Effector memory CD8-positive, alpha-beta T cell (primary cell): Measurements from ENCODE around the gene CSK.
A peak's percentile ranks its signal among the peaks of the same experiment; 100 is the strongest.

Experiments used
- ATAC-seq: fragments of 150-1000 bp; cut with Tn5 transposase; replicated peaks from 2 replicates; pipeline ENCODE4 v1.10.0; 2021; ENCODE audit warnings: mild to moderate bottlenecking, moderate library complexity
- DNase-seq, 3 experiments: peaks; one replicate each; pipeline ENCODE4 v3.0.0; 2021
- H3K27ac Mint-ChIP-seq, 2 donors: one replicate each; pipeline ENCODE4 v1.8.0; 2022; ENCODE audit warnings: mild to moderate bottlenecking in 2 of 2, mixed read lengths in 2 of 2, moderate library complexity in 2 of 2
- H3K27me3 Mint-ChIP-seq, 2 donors: one replicate each; pipeline ENCODE4 v1.8.0; 2022; ENCODE audit warnings: mixed read lengths in 2 of 2
- H3K36me3 Mint-ChIP-seq: one replicate; pipeline ENCODE4 v1.8.0; 2022; ENCODE audit warnings: mild to moderate bottlenecking, moderate library complexity, mixed read lengths; ENCODE audit not compliant: insufficient read depth
- H3K4me1 Mint-ChIP-seq, 2 donors: one replicate each; pipeline ENCODE4 v1.8.0; 2022; ENCODE audit warnings: low read depth in 2 of 2, mixed read lengths in 2 of 2
- H3K4me3 Mint-ChIP-seq, 2 donors: one replicate each; pipeline ENCODE4 v1.8.0; 2022; ENCODE audit warnings: mild to moderate bottlenecking in 2 of 2, mixed read lengths in 2 of 2, moderate library complexity in 2 of 2
- H3K9me3 Mint-ChIP-seq, 2 donors: one replicate each; pipeline ENCODE4 v1.8.0; 2022; ENCODE audit warnings: mixed read lengths in 2 of 2

CSK gene

GRCh38 chr15:74833376-74834107 lies 51.7 kb downstream of the CSK start:
- no peak overlapping the region for H3K27ac Mint-ChIP-seq
- ATAC-seq (no peak), DNase-seq (no peak)
- no peaks in the 10 kb centered on the region for H3K9me3 Mint-ChIP-seq
- no peak overlapping the region for H3K4me3 Mint-ChIP-seq
- H3K27me3 Mint-ChIP-seq = peaks cover 0 to 21% of the 10 kb centered on the region in 2 donors
- H3K36me3 Mint-ChIP-seq = no peaks in the 10 kb centered on the region
- H3K4me1 Mint-ChIP-seq = peaks cover 0 to 4% of the 10 kb centered on the region in 2 donors

- DNase-seq = peak in 2 of 3 experiments; percentile 24 to 39
- H3K27ac Mint-ChIP-seq = no peak overlapping the region
Measured at GRCh38 chr15:74835312-74835823, 53.5 kb downstream of the CSK start.

GRCh38 chr15:74836846-74837245 lies 55.0 kb downstream of the CSK start:
- peaks cover 10 to 16% of the 10 kb centered on the region in 2 donors for H3K4me1 Mint-ChIP-seq
- no peaks in the 10 kb centered on the region for H3K27me3 Mint-ChIP-seq
- ATAC-seq (no peak), DNase-seq (no peak)
- no peaks in the 10 kb centered on the region for H3K9me3 Mint-ChIP-seq
- H3K36me3 Mint-ChIP-seq = peaks cover 7% of the 10 kb centered on the region
- H3K27ac Mint-ChIP-seq = peak overlapping the region in 1 of 2 donors; percentile 3
- no peak overlapping the region for H3K4me3 Mint-ChIP-seq

More at GRCh38 chr15:74835312-74835823, 53.5 kb downstream of the CSK start:
- Mint-ChIP-seq H3K4me3 (no peak overlapping the region), H3K4me1 (peaks cover 0 to 4% of the 10 kb centered on the region in 2 donors), H3K9me3 (no peaks in the 10 kb centered on the region), H3K27me3 (peaks cover 0 to 5% of the 10 kb centered on the region in 2 donors), H3K36me3 (peaks cover 3% of the 10 kb centered on the region)
- ATAC-seq = peak; percentile 41

GRCh38 chr15:74837482-74838136 lies 55.7 kb downstream of the CSK start:
- Mint-ChIP-seq H3K4me1 (peaks cover 17 to 19% of the 10 kb centered on the region in 2 donors), H3K4me3 (no peak overlapping the region), H3K9me3 (no peaks in the 10 kb centered on the region), H3K27me3 (no peaks in the 10 kb centered on the region), H3K27ac (peak overlapping the region in 1 of 2 donors; percentile 35), H3K36me3 (peaks cover 7% of the 10 kb centered on the region)
- no peak for DNase-seq
- ATAC-seq = no peak

- Mint-ChIP-seq H3K4me1 (peaks cover 19% of the 10 kb centered on the region in 2 donors), H3K4me3 (no peak overlapping the region), H3K36me3 (peaks cover 10% of the 10 kb centered on the region), H3K27me3 (no peaks in the 10 kb centered on the region), H3K9me3 (no peaks in the 10 kb centered on the region), H3K27ac (peak overlapping the region in 1 of 2 donors; percentile 35)
- ATAC-seq (no peak), DNase-seq (no peak)
Measured at GRCh38 chr15:74838137-74838516, 56.2 kb downstream of the CSK start.

GRCh38 chr15:74838746-74839525 lies 57.1 kb downstream of the CSK start:
- H3K9me3 Mint-ChIP-seq = no peaks in the 10 kb centered on the region
- no peak overlapping the region for H3K27ac Mint-ChIP-seq
- DNase-seq (no peak), ATAC-seq (no peak)
- H3K36me3 Mint-ChIP-seq = peaks cover 15% of the 10 kb centered on the region
- peaks cover 22 to 24% of the 10 kb centered on the region in 2 donors for H3K4me1 Mint-ChIP-seq
- H3K27me3 Mint-ChIP-seq = no peaks in the 10 kb centered on the region
- no peak overlapping the region for H3K4me3 Mint-ChIP-seq

- Mint-ChIP-seq H3K9me3 (no peaks in the 10 kb centered on the region), H3K27me3 (no peaks in the 10 kb centered on the region), H3K27ac (peak overlapping the region in 1 of 2 donors; percentile 20), H3K4me1 (peaks cover 30 to 32% of the 10 kb centered on the region in 2 donors), H3K36me3 (peaks cover 22% of the 10 kb centered on the region), H3K4me3 (peak overlapping the region in 1 of 2 donors; percentile 19)
- DNase-seq (no peak), ATAC-seq (no peak)
Measured at GRCh38 chr15:74839526-74840395, 57.9 kb downstream of the CSK start.

- no peak for DNase-seq
- Mint-ChIP-seq H3K36me3 (peaks cover 33% of the 10 kb centered on the region), H3K27me3 (no peaks in the 10 kb centered on the region), H3K9me3 (no peaks in the 10 kb centered on the region), H3K4me1 (peaks cover 41 to 42% of the 10 kb centered on the region in 2 donors), H3K27ac (peak overlapping the region; percentile 36 to 62), H3K4me3 (peak overlapping the region in 1 of 2 donors; percentile 85)
- ATAC-seq = no peak
Measured at GRCh38 chr15:74840851-74841775, 59.2 kb downstream of the CSK start.

GRCh38 chr15:74841891-74842373 lies 60.1 kb downstream of the CSK start:
- Mint-ChIP-seq H3K9me3 (no peaks in the 10 kb centered on the region), H3K4me3 (peak overlapping the region; percentile 83 to 85), H3K27ac (no peak overlapping the region), H3K4me1 (peaks cover 41 to 42% of the 10 kb centered on the region in 2 donors), H3K27me3 (no peaks in the 10 kb centered on the region), H3K36me3 (peaks cover 38% of the 10 kb centered on the region)
- DNase-seq (no peak), ATAC-seq (no peak)

GRCh38 chr15:74842581-74843444 lies 60.9 kb downstream of the CSK start, which contains the start of gene ULK3:
Gene ULK3, minus strand, starts transcription at chr15:74843156. Its CDS starts 51 bp downstream, at chr15:74843105.
- DNase-seq = peak; percentile 92 to 95 (median 94)
- peak within 1 kb of the TSS; percentile 84 to 90 for H3K27ac Mint-ChIP-seq
- no peaks in the 10 kb centered on the region for H3K27me3 Mint-ChIP-seq
- peak; percentile 88 for ATAC-seq
- H3K9me3 Mint-ChIP-seq = no peaks in the 10 kb centered on the region
- peaks cover 41 to 42% of the 10 kb centered on the region in 2 donors for H3K4me1 Mint-ChIP-seq
- peaks cover 43% of the 10 kb centered on the region for H3K36me3 Mint-ChIP-seq
- H3K4me3 Mint-ChIP-seq = peak within 1 kb of the TSS; percentile 83 to 85

- H3K4me3 Mint-ChIP-seq = peak overlapping the region; percentile 83 to 85
- H3K27me3 Mint-ChIP-seq = no peaks in the 10 kb centered on the region
- H3K9me3 Mint-ChIP-seq = no peaks in the 10 kb centered on the region
- peaks cover 41 to 42% of the 10 kb centered on the region in 2 donors for H3K4me1 Mint-ChIP-seq
- ATAC-seq (no peak), DNase-seq (no peak)
- peaks cover 50% of the 10 kb centered on the region for H3K36me3 Mint-ChIP-seq
- peak overlapping the region; percentile 83 to 84 for H3K27ac Mint-ChIP-seq
Measured at GRCh38 chr15:74843445-74843828, 61.6 kb downstream of the CSK start.
